ENCODE results near the gene GAK. TPM values are rescaled to one million over a fixed set of nuclear protein-coding genes. Genes with fewer than 3 reads are reported as not detected.

GAK gene
- total and polyA plus RNA-seq, 8 donors: 47.5 to 226 (median 64.8) TPM

GRCh38 chr4:973431-974397, 41.6 kb upstream of the GAK start, which contains the start of gene DGKQ:
DGKQ (minus strand) TSS chr4:973569; CDS start chr4:973482, 87 bp downstream.
- intact Hi-C loops (cut with DNase I): no loop called here
- 25 to 31% methylated on average over 74 to 123 of the region's 123 CpGs for WGBS, 2 donors
- no peaks in the 10 kb centered on the region for H3K27me3 ChIP-seq
- ATAC-seq: peak; percentile 94 to 98 (median 96)
- peak within 1 kb of the TSS; percentile 57 to 87 (median 72) for H3K4me3 ChIP-seq
- no peaks in the 10 kb centered on the region for H3K36me3 ChIP-seq
- no peak for FAIRE-seq
- TF ChIP-seq, protein P1, sequence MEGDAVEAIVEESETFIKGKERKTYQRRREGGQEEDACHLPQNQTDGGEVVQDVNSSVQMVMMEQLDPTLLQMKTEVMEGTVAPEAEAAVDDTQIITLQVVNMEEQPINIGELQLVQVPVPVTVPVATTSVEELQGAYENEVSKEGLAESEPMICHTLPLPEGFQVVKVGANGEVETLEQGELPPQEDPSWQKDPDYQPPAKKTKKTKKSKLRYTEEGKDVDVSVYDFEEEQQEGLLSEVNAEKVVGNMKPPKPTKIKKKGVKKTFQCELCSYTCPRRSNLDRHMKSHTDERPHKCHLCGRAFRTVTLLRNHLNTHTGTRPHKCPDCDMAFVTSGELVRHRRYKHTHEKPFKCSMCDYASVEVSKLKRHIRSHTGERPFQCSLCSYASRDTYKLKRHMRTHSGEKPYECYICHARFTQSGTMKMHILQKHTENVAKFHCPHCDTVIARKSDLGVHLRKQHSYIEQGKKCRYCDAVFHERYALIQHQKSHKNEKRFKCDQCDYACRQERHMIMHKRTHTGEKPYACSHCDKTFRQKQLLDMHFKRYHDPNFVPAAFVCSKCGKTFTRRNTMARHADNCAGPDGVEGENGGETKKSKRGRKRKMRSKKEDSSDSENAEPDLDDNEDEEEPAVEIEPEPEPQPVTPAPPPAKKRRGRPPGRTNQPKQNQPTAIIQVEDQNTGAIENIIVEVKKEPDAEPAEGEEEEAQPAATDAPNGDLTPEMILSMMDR (IDR thresholded peaks at IDR 0.05): no peak
- no peaks in the 10 kb centered on the region for H3K9me3 ChIP-seq
- H3K27ac ChIP-seq: no peak within 1 kb of the TSS
- DNase-seq: peak; percentile 77 to 95 (median 91)
- H3K4me1 ChIP-seq: peaks cover 10 to 17% (median 10%) of the 10 kb centered on the region in 3 donors

GRCh38 chr4:972651-973424, 40.7 kb upstream of the GAK start:
- ATAC-seq: peak; percentile 15 to 26 (median 19)
- Histone ChIP-seq H3K9me3 (no peaks in the 10 kb centered on the region), H3K36me3 (no peaks in the 10 kb centered on the region), H3K27ac (no peak overlapping the region), H3K27me3 (no peaks in the 10 kb centered on the region), H3K4me1 (peaks cover 10 to 17% (median 10%) of the 10 kb centered on the region in 3 donors), H3K4me3 (peak overlapping the region; percentile 57 to 87 (median 72))
- TF ChIP-seq, protein P1 (IDR thresholded peaks at IDR 0.05): no peak
- WGBS, 2 donors: 1% methylated on average over 52 to 65 of the region's 65 CpGs
- FAIRE-seq: no peak
- intact Hi-C loops (cut with DNase I): no loop called here
- peak in 3 of 6 donors; percentile 49 to 87 (median 70) for DNase-seq

DNA sequence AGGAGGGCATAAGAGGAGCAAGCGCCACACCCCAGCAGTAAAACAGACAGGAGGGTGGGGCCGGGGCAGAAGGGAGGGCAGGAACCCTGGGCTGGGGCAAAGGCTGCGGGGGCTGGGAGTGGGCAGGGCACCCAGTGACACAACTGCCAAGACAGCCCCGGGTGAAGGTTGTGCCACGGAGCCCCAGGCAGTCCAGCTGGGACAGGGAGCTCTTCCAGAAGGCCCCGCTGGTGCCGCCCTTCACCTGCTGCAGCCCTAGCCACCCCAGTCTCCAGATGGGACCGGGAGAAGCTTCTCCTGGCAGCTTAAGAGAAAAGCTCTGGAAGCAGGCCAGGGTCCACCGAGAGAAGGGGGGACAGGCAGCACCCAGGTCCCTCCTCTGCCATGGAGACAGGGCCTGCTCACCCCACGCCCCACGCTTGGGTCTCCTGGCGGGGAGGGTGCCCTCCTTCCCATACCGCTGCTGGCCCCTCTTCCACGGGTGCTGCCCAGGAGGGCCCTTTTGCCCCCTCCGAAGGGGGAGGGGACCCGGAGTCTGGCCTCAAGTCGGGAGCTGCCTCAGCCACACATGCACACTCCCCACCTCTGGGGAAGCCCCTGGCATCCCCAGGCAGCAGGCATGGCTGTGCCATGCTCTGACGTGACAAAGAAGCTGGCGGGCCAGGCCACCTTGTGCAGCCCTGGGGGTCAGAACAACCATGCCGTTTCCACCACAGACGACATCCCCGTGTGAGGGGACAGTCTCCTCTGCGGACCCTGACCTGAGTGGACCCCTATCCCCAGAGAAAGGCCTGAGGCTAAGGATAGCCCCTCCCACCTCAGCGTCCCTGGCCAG, 39.8 kb upstream of the GAK start:
- DNase-seq (peak in 2 of 6 donors; percentile 46 to 72), FAIRE-seq (no peak), ATAC-seq (peak in 1 of 4 donors; percentile 2)
- WGBS, 2 donors: 50 to 52% methylated on average over 20 to 24 of the region's 24 CpGs
- TF ChIP-seq, protein P1 (IDR thresholded peaks at IDR 0.05): no peak
- H3K27ac ChIP-seq: no peak overlapping the region
- H3K4me3 ChIP-seq: peak overlapping the region in 2 of 4 donors; percentile 69 to 87
- peaks cover 0 to under 1% (median 0%) of the 10 kb centered on the region in 3 donors for H3K36me3 ChIP-seq
- no peaks in the 10 kb centered on the region for H3K27me3 ChIP-seq
- no peaks in the 10 kb centered on the region for H3K9me3 ChIP-seq
- H3K4me1 ChIP-seq: peaks cover 10 to 17% (median 10%) of the 10 kb centered on the region in 3 donors
- intact Hi-C loops (cut with DNase I): no loop called here

GRCh38 chr4:970854-971520, 38.9 kb upstream of the GAK start:
- H3K27me3 ChIP-seq: no peaks in the 10 kb centered on the region
- TF ChIP-seq, protein P1 (IDR thresholded peaks at IDR 0.05): no peak
- intact Hi-C loops (cut with DNase I): no loop called here
- H3K4me3 ChIP-seq: no peak overlapping the region
- H3K9me3 ChIP-seq: no peaks in the 10 kb centered on the region
- FAIRE-seq (no peak), DNase-seq (peak in 1 of 6 donors; percentile 28), ATAC-seq (no peak)
- WGBS, 2 donors: 84 to 85% methylated on average over 17 of the region's 17 CpGs
- H3K4me1 ChIP-seq: peaks cover 10 to 17% (median 10%) of the 10 kb centered on the region in 3 donors
- no peak overlapping the region for H3K27ac ChIP-seq
- peaks cover 0 to 8% (median 0%) of the 10 kb centered on the region in 3 donors for H3K36me3 ChIP-seq

Data from pancreas (tissue), 10 donors.